GM18519 (cell line): ENCODE results near the gene ANGPTL2.

Experiments
- ATAC-seq: cut with Tn5 transposase; IDR thresholded peaks from one replicate; pipeline ENCODE4 v1.9.1; 2021; ENCODE audit warnings: mild to moderate bottlenecking, moderate library complexity; ENCODE audit not compliant: unreplicated experiment, low FRiP score

ANGPTL2 gene

GRCh38 chr9:127056446-127056845 lies 66.0 kb downstream of the ANGPTL2 start:
- no peak for ATAC-seq

- ATAC-seq, result no peak
Observed at GRCh38 chr9:127055745-127056402, 66.6 kb downstream of the ANGPTL2 start.

DNA sequence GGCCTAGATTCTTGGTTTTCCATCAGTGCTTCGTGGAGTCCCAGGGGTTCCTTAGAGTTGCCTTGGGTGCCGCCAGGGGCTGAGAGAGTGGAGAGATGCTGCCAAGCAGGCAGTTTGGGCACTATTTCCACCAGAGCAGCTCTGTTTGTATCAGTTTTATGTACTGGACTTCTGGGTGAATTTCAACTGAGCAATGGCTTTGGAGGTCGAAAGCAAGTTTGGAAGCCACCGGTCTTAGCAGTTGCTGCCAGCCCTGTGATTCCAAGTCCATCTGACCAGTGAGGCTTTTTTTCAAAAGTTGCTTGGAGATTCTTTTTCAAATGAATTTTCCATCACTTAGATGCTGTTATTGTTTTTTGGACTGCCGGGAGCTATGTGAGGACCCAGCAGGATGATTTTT lies 68.5 kb downstream of the ANGPTL2 start:
- ATAC-seq, result no peak

DNA sequence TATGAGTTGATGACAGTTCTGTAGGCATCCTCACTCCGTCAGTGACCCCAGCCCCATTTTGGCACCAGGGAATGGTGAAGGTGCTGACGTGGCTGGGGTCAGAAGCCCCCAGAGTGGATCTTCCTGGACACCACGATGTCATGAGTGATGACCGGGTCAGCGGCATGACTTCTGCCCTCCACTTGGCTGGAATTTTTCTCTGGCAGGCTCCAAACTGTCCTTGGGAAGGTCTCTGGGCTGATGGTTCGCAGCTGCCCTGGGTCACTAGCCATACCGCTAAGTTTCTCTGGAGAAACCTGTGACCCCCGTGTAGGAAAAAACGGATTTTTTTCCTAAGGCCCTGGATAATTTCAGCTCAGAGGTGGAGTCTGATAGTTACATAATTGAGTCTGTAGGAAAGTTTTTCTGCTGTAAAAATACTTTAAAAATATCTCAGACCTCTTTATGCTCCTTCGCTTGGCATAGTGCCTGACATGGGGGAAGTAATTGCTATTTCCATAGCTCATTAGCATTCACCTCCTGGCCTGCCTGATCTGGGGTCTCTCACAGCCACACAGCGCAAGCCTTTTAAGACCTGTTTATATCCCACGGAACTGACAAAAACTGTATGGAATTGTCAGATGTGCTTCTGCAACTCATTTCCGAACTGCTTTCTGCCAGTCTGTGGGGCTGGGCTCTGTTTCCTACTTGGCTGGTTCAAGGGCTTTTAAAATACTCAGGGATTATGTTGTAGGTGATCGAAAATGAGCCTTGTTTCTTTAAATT lies 69.2 kb downstream of the ANGPTL2 start:
- ATAC-seq, result no peak

DNA sequence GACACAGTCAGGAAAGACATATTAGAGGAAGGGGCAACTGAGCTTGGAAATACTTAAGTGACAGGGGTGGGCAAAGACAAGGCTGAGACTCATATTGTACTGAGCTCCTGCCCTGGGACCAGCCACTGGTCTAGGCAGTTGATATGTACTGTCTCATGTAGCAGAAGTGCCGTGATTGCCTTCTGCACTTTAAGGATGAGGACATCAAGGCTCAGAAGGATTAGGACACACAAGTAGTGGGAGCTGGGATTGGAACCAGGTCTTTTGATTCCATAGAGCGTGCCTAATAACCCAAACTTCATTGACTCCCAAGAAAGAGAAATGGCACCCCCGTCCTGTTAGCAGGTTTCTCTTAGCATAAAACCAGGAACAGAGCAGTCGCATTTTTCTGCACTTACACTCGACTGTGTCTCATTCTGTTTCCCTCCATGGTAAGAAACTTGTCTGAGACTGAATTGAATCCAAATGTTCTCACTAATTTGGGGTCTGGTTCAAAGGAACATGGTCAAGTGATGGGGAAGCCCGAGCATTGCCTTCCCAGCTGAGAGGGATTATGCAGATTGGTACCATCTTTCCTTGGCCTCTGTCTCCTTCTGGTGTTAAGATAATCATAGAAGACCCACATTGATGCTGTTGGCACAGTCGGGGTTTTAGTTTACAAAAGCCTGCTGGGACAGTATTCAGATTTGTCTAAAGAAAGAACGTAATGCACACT lies 70.4 kb downstream of the ANGPTL2 start:
- no peak for ATAC-seq

DNA sequence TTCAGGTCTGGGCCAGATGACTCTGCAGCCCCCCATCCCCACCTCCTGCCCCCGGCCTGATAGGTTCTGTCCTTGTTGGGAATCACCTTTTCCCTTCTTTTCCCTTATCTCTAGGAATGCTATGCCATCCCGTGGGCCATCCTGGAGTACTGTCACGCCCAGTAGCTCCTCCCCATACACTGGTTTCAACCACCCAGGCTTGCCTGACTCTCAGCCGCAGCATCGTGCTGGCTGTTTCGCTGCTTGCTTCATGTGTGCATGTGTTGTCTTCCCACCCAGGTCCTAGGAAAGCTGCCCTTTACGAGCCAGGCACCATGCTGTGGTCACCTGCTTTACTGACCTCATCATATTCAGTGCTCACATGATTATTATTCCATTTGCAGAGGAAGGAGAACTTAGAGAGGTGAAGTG lies 71.8 kb downstream of the ANGPTL2 start:
- no peak for ATAC-seq

DNA sequence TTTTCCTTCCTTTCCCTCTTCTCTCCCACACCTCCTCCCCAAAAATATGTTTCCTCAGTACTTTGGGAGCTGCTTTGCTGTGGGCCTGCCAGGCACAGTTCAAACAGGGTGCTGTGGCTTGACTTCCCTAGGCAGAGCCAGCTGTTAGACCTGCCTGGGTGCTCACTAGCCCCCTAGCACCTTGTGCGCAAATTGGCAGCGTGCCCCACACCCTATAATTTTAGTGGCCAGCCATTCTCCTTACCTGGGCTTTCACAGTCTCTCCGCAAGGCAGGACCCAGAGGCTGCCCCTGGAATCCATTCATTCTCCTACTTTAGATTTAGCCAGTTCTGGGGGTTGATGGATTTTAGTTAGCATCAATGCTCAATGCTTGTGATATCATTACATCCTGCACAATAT lies 72.3 kb downstream of the ANGPTL2 start:
- no peak for ATAC-seq

DNA sequence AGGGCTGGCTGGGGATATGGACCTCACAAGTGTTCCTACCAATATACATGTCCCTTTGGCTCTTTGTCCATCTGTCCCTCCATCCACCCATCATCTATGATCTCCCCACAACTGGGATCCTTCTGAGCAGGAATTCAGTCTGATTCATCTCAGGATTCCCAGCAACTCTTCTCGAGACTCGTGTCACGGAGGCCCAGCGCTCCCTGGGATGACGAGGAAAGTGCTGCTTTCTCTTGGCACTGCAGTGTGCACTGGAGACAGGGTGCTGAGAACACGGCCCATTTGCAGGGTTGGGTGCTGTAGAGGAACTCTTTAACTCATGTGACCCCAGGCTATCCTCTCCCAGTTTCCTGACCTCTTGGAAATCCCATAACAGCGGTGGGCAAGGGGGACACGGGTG lies 72.9 kb downstream of the ANGPTL2 start:
- ATAC-seq, result no peak

DNA sequence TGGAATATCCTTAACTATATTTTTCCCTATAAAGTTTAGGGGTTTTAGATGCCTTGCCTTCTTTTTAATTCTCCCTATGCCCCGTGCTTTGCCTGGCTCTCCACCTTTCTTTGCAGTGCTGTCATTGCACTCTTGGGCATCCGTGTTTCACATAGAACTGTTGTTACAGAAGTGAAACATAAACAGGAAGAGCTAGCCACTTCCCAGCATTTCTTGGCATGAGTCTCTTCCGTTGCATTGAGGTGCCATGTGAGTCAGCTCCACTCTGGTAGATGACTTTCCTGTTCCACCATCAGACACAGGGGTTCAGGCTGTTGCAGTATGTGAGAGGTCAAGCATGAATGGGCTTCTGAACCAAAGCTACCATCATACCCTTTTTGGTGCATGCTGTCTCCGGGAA lies 73.4 kb downstream of the ANGPTL2 start:
- ATAC-seq, result no peak

- no peak for ATAC-seq
Observed at GRCh38 chr9:127047971-127048370, 74.5 kb downstream of the ANGPTL2 start.

GRCh38 chr9:127045148-127045547 lies 77.3 kb downstream of the ANGPTL2 start:
- no peak for ATAC-seq

DNA sequence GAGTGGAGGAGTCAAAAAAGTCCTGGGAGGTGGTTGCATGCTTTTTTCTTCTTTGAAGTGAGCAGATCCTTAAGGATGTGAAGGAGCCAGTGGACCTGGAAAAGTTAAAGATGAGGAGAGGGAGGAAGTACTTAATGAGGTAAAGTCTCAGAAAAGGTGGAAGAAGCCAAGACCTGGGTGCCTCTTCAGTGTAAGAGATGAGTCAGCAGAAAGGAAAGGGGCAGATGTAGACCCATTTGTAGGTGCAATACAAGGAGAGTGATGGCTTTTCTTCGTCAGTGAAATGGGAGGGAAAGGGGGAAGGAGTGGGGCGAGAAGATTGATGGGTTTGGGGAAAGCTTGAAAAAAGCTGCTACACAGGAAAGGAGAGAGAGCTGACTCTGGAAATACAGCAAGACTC lies 82.9 kb downstream of the ANGPTL2 start:
- no peak for ATAC-seq

DNA sequence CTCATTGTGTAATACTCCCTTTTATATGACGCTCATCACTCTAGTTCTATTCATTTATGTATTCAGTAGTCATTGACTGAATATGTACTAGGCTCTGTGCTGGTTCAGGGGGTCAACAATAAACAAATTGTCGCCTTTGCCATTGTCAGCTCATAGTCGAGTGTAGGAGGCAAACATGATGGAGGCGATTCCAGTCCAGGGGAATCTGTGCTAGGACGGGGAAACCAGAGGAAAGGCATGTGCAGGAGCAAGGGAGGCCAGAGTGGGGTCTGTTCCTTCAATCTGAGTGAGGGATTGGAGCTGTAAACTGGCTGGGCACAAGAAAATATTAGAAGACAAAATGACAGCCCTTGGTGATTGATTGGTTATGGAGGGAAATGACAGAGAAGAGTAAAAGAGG lies 83.9 kb downstream of the ANGPTL2 start:
- ATAC-seq, result no peak
